Parathyroid adenoma (tissue), 2 donors: ENCODE results near the gene CTDSP1.

Source experiments
- H2AFZ ChIP-seq: fragments of 300-600 bp; sonication (generic); one replicate; pipeline ENCODE4 v1.7.0; 2017; ENCODE audit warnings: antibody characterized with exemption, mild to moderate bottlenecking
- H3K27ac ChIP-seq: fragments of 300-600 bp; sonication (generic); one replicate; pipeline ENCODE4 v1.7.0; 2017
- H3K27me3 ChIP-seq: fragments of 300-600 bp; sonication (generic); one replicate; pipeline ENCODE4 v1.7.0; 2017; ENCODE audit warnings: low read length; ENCODE audit not compliant: control insufficient read depth, insufficient read depth
- H3K36me3 ChIP-seq: fragments of 300-600 bp; sonication (generic); one replicate; pipeline ENCODE4 v1.7.0; 2017; ENCODE audit warnings: low read length; ENCODE audit not compliant: control insufficient read depth, insufficient read depth
- H3K4me1 ChIP-seq: fragments of 300-600 bp; sonication (generic); one replicate; pipeline ENCODE4 v1.7.0; 2017; ENCODE audit warnings: control low read depth
- H3K4me2 ChIP-seq: fragments of 300-600 bp; sonication (generic); one replicate; pipeline ENCODE4 v1.7.0; 2017; ENCODE audit warnings: low read length
- H3K4me3 ChIP-seq: fragments of 300-600 bp; sonication (generic); one replicate; pipeline ENCODE4 v1.7.0; 2017; ENCODE audit warnings: low read depth, low read length
- H3K79me2 ChIP-seq: fragments of 300-600 bp; sonication (generic); one replicate; pipeline ENCODE4 v1.7.0; 2017; ENCODE audit warnings: control low read depth
- H3K9ac ChIP-seq: fragments of 300-600 bp; sonication (generic); one replicate; pipeline ENCODE4 v1.7.0; 2017; ENCODE audit warnings: mild to moderate bottlenecking
- H3K9me3 ChIP-seq: fragments of 300-600 bp; sonication (generic); one replicate; pipeline ENCODE4 v1.7.0; 2017; ENCODE audit warnings: low read length; ENCODE audit not compliant: control insufficient read depth
- TF ChIP-seq, protein P1 (sequence below): fragments of 300-600 bp; sonication (generic); IDR thresholded peaks from one replicate; pipeline ENCODE4 v1.7.0; 2017; ENCODE audit warnings: antibody characterized with exemption, mild to moderate bottlenecking
- donor health status: primary hyperparathyroidism.

The CTDSP1 gene

DNA sequence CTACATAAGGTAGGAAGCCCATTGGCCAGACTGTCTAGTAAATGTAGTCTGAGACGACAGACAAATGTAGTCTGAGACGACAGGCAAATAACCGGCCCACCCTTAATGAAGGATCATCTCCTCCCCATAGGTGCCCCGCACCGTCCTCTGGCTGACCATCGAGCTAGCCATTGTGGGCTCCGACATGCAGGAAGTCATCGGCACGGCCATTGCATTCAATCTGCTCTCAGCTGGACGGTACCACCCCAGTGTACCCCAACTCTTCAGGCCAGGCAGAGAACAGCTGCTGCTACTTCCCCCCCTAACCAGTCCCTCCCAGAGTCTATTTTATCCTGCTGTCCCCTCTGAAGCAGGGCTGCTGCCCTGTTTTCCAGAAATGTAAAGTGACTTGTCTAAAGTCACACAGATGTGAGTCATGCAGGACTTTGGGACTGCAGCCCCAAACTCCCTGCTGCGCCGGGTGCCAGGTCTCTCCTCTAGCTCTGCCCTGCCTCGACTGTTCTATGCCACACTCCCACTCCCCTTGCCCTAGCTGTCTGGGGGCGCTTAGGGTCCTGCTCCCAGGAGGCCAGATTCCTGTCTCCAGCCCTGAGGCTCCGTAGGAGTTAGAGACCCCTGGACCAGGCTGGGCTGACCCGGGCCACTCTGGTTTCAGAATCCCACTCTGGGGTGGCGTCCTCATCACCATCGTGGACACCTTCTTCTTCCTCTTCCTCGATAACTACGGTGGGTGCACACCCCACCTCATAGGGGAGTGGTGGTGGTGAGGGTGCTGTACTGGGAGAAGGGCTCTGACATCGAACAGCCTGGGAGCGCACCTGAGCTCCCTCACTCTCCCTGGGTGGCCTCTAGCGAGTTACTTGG lies 12.9 kb upstream of the CTDSP1 start:
- H3K4me1 ChIP-seq: no peaks in the 10 kb centered on the region
- H3K9ac ChIP-seq: no peak overlapping the region
- H3K79me2 ChIP-seq: no peaks in the 10 kb centered on the region
- H3K4me2 ChIP-seq: no peak overlapping the region
- no peak overlapping the region for H3K27ac ChIP-seq
- no peak overlapping the region for H2AFZ ChIP-seq
- H3K4me3 ChIP-seq: no peak overlapping the region
- no peaks in the 10 kb centered on the region for H3K9me3 ChIP-seq
- TF ChIP-seq, protein P1, sequence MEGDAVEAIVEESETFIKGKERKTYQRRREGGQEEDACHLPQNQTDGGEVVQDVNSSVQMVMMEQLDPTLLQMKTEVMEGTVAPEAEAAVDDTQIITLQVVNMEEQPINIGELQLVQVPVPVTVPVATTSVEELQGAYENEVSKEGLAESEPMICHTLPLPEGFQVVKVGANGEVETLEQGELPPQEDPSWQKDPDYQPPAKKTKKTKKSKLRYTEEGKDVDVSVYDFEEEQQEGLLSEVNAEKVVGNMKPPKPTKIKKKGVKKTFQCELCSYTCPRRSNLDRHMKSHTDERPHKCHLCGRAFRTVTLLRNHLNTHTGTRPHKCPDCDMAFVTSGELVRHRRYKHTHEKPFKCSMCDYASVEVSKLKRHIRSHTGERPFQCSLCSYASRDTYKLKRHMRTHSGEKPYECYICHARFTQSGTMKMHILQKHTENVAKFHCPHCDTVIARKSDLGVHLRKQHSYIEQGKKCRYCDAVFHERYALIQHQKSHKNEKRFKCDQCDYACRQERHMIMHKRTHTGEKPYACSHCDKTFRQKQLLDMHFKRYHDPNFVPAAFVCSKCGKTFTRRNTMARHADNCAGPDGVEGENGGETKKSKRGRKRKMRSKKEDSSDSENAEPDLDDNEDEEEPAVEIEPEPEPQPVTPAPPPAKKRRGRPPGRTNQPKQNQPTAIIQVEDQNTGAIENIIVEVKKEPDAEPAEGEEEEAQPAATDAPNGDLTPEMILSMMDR: no peak
- no peaks in the 10 kb centered on the region for H3K27me3 ChIP-seq
- H3K36me3 ChIP-seq: no peaks in the 10 kb centered on the region

DNA sequence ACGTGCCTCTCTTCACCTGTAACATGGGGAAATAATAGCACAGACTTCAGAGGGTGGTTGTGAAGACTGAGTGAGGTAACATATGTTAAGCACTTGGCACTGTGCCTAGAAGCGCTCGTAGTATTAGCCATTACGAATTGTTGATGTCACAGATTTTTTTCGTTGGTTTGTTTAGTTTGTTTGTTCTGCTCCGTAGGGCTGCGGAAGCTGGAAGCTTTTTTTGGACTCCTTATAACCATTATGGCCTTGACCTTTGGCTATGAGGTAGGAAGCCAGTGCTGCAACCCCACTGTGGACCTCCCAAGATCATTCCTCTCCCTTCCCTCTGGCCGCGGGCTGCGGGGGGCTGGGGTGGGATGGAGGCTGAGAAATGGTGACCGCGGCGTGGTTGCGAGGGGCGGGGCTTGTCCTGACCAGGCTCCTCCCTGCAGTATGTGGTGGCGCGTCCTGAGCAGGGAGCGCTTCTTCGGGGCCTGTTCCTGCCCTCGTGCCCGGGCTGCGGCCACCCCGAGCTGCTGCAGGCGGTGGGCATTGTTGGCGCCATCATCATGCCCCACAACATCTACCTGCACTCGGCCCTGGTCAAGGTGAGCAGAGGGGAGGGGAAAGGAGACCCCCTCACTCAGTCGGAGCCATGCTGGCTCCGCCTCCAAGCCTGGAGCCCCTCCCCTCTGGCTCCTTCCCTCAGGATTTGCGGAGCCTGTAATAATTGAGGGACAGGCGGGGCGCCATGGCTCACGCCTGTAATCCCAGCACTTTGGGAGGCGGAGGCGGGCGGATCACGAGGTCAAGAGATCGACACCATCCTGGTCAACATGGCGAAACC lies 12.1 kb upstream of the CTDSP1 start:
- Histone ChIP-seq H3K9ac (no peak overlapping the region), H3K36me3 (no peaks in the 10 kb centered on the region), H3K9me3 (no peaks in the 10 kb centered on the region), H3K4me2 (no peak overlapping the region), H3K4me1 (no peaks in the 10 kb centered on the region), H3K79me2 (no peaks in the 10 kb centered on the region), H3K4me3 (no peak overlapping the region), H3K27ac (no peak overlapping the region), H3K27me3 (no peaks in the 10 kb centered on the region), H2AFZ (peak overlapping the region; percentile 36)
- TF ChIP-seq, protein P1: no peak

GRCh38 chr2:218389333-218390150 lies 10.1 kb upstream of the CTDSP1 start:
- Histone ChIP-seq H3K9ac (no peak overlapping the region), H3K4me3 (no peak overlapping the region), H3K4me1 (no peaks in the 10 kb centered on the region), H3K9me3 (no peaks in the 10 kb centered on the region), H2AFZ (no peak overlapping the region), H3K79me2 (no peaks in the 10 kb centered on the region), H3K4me2 (no peak overlapping the region), H3K36me3 (no peaks in the 10 kb centered on the region), H3K27ac (no peak overlapping the region), H3K27me3 (no peaks in the 10 kb centered on the region)
- TF ChIP-seq, protein P1: no peak

DNA sequence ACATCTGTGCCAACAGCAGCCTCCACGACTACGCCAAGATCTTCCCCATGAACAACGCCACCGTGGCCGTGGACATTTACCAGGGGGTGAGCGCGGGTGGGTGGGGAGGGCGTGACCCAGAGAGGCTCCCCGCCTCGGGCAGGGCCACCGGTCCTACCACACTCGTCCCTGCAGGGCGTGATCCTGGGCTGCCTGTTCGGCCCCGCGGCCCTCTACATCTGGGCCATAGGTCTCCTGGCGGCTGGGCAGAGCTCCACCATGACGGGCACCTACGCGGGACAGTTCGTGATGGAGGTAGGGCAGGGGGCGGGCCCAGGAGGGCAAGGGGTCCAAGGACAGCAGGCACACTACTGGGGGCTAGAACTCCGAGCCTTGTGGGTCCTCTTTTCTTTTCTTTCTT lies 8.5 kb upstream of the CTDSP1 start:
- no peak overlapping the region for H3K4me3 ChIP-seq
- TF ChIP-seq, protein P1: no peak
- H3K9ac ChIP-seq: no peak overlapping the region
- H3K27ac ChIP-seq: no peak overlapping the region
- no peak overlapping the region for H2AFZ ChIP-seq
- no peak overlapping the region for H3K4me2 ChIP-seq
- no peaks in the 10 kb centered on the region for H3K79me2 ChIP-seq
- H3K36me3 ChIP-seq: no peaks in the 10 kb centered on the region
- H3K27me3 ChIP-seq: no peaks in the 10 kb centered on the region
- H3K4me1 ChIP-seq: no peaks in the 10 kb centered on the region
- no peaks in the 10 kb centered on the region for H3K9me3 ChIP-seq
